ENCODE measurements around the gene HLA-G. TPM values are rescaled to one million over a fixed set of nuclear protein-coding genes. Genes with fewer than 3 reads are reported as not detected.

HLA-G gene
- total RNA-seq, 1 experiment from 2014 or later, result not detected

DNA sequence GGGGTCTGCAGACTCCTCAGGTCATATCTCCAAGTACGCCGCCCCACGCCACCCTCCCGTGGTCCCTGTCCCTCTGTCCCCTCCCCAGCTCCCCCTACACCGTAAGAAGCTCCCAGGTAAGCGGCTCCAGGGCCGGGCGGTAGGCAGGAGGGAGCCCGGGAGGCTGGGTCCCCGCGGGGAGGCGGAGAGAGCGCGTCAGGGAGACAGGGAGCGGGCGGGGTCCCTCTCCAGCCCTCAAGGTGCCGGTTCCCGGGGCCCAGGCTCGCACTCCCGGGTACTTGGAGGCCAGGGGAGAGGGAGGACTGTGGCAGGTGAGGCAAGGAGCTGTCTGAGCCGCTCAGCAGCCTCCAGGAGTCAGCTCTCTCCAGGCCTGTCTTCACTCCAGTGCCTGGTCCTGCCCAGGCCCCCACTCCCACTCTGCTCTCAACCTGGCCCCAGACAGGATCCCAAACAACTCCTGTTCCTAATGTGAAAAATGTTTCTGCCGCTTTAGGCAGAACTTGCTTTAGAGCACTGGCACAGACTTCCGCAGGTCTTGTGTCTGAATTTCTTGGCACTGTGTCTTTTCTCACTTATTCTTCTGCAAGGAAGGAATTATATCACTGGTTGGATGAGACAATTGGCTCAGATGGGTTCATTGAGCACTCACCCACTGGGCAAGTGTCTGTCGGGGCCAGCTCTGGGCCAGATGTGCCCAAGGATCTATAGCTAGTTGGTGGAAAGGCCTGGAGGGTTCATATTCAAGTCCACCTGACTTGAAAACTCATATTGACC, 36.6 kb downstream of the HLA-G start:
- ChIA-PET RAD21 (ENCODE audit: low non-redundant PET in 1 of 2, low total read pairs in 2 of 2, uncharacterized antibody in 2 of 2, unreplicated experiment in 2 of 2) (no interaction called here), CTCF (no interaction called here), POLR2A (no interaction called here)
- H3K27ac ChIP-seq (ENCODE audit: low read depth, low read length), result no peak overlapping the region
- no peaks in the 10 kb centered on the region for H3K79me2 ChIP-seq (ENCODE audit: insufficient read depth, low read length)
- no peak overlapping the region for H2AFZ ChIP-seq (ENCODE audit: low read depth, low read length, poor library complexity, severe bottlenecking)
- H3K4me1 ChIP-seq (ENCODE audit: control insufficient read depth in 1 of 2, insufficient read depth in 2 of 2, low read length in 2 of 2), result no peaks in the 10 kb centered on the region
- TF ChIP-seq, protein P1, sequence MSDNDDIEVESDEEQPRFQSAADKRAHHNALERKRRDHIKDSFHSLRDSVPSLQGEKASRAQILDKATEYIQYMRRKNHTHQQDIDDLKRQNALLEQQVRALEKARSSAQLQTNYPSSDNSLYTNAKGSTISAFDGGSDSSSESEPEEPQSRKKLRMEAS (IDR thresholded peaks at IDR 0.05), result no peak
- no peaks in the 10 kb centered on the region for H3K27me3 ChIP-seq (ENCODE audit: insufficient read depth, low read length)
- DNase-seq (ENCODE audit: low read depth, low spot score) (no peak), ATAC-seq (no peak)
- no peaks in the 10 kb centered on the region for H4K20me1 ChIP-seq (ENCODE audit: insufficient read depth)
- no TSS peak for BruUV-seq (replicated peaks)
- H3K36me3 ChIP-seq (ENCODE audit: control insufficient read depth in 1 of 2, insufficient read depth in 2 of 2, low read length in 2 of 2), result no peaks in the 10 kb centered on the region
- no peaks in the 10 kb centered on the region for H3K9me2 ChIP-seq (ENCODE audit: insufficient read depth)
- intact Hi-C loops (cut with micrococcal nuclease), result no loop called here
- H3K4me3 ChIP-seq (replicated peaks in 1 of 2; ENCODE audit: low read depth in 1 of 2, low read length in 2 of 2), result no peak overlapping the region
- H3K4me2 ChIP-seq (ENCODE audit: low read length), result no peak overlapping the region
- no peak overlapping the region for H3K9ac ChIP-seq (ENCODE audit: low read length)
- H3K9me3 ChIP-seq (ENCODE audit: control insufficient read depth in 1 of 2, insufficient read depth in 1 of 2, low read depth in 1 of 2, low read length in 2 of 2), result no peaks in the 10 kb centered on the region

GRCh38 chr6:29865631-29866030, 38.0 kb downstream of the HLA-G start:
- ChIA-PET CTCF (no interaction called here), RAD21 (ENCODE audit: low non-redundant PET in 1 of 2, low total read pairs in 2 of 2, uncharacterized antibody in 2 of 2, unreplicated experiment in 2 of 2) (no interaction called here), POLR2A (no interaction called here)
- Histone ChIP-seq H4K20me1 (ENCODE audit: insufficient read depth) (no peaks in the 10 kb centered on the region), H3K27me3 (ENCODE audit: insufficient read depth, low read length) (no peaks in the 10 kb centered on the region), H2AFZ (ENCODE audit: low read depth, low read length, poor library complexity, severe bottlenecking) (no peak overlapping the region), H3K4me3 (replicated peaks in 1 of 2; ENCODE audit: low read depth in 1 of 2, low read length in 2 of 2) (no peak overlapping the region), H3K9ac (ENCODE audit: low read length) (no peak overlapping the region), H3K36me3 (ENCODE audit: control insufficient read depth in 1 of 2, insufficient read depth in 2 of 2, low read length in 2 of 2) (no peaks in the 10 kb centered on the region), H3K4me2 (ENCODE audit: low read length) (no peak overlapping the region), H3K27ac (ENCODE audit: low read depth, low read length) (no peak overlapping the region), H3K4me1 (ENCODE audit: control insufficient read depth in 1 of 2, insufficient read depth in 2 of 2, low read length in 2 of 2) (no peaks in the 10 kb centered on the region), H3K9me2 (ENCODE audit: insufficient read depth) (no peaks in the 10 kb centered on the region), H3K9me3 (ENCODE audit: control insufficient read depth in 1 of 2, insufficient read depth in 1 of 2, low read depth in 1 of 2, low read length in 2 of 2) (no peaks in the 10 kb centered on the region), H3K79me2 (ENCODE audit: insufficient read depth, low read length) (no peaks in the 10 kb centered on the region)
- no peak for TF ChIP-seq ZNF274 (IDR thresholded peaks at IDR 0.05; ENCODE audit: low read depth, low read length)
- TF ChIP-seq, protein P2, sequence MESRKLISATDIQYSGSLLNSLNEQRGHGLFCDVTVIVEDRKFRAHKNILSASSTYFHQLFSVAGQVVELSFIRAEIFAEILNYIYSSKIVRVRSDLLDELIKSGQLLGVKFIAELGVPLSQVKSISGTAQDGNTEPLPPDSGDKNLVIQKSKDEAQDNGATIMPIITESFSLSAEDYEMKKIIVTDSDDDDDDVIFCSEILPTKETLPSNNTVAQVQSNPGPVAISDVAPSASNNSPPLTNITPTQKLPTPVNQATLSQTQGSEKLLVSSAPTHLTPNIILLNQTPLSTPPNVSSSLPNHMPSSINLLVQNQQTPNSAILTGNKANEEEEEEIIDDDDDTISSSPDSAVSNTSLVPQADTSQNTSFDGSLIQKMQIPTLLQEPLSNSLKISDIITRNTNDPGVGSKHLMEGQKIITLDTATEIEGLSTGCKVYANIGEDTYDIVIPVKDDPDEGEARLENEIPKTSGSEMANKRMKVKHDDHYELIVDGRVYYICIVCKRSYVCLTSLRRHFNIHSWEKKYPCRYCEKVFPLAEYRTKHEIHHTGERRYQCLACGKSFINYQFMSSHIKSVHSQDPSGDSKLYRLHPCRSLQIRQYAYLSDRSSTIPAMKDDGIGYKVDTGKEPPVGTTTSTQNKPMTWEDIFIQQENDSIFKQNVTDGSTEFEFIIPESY (IDR thresholded peaks at IDR 0.05; ENCODE audit: extremely low read depth, insufficient replicate concordance, low read length), result no peak
- no peak for TF ChIP-seq SRF (IDR thresholded peaks at IDR 0.05; ENCODE audit: low read depth)
- no peak for TF ChIP-seq ZFX (IDR thresholded peaks at IDR 0.05)
- TF ChIP-seq ELF1 (IDR thresholded peaks at IDR 0.05; ENCODE audit: borderline replicate concordance, low read depth), result no peak
- no peak for TF ChIP-seq CEBPB (IDR thresholded peaks at IDR 0.05; ENCODE audit: low read depth)
- TF ChIP-seq EZH2phosphoT487 (IDR thresholded peaks at IDR 0.05; ENCODE audit: borderline replicate concordance), result no peak
- TF ChIP-seq, protein P3, sequence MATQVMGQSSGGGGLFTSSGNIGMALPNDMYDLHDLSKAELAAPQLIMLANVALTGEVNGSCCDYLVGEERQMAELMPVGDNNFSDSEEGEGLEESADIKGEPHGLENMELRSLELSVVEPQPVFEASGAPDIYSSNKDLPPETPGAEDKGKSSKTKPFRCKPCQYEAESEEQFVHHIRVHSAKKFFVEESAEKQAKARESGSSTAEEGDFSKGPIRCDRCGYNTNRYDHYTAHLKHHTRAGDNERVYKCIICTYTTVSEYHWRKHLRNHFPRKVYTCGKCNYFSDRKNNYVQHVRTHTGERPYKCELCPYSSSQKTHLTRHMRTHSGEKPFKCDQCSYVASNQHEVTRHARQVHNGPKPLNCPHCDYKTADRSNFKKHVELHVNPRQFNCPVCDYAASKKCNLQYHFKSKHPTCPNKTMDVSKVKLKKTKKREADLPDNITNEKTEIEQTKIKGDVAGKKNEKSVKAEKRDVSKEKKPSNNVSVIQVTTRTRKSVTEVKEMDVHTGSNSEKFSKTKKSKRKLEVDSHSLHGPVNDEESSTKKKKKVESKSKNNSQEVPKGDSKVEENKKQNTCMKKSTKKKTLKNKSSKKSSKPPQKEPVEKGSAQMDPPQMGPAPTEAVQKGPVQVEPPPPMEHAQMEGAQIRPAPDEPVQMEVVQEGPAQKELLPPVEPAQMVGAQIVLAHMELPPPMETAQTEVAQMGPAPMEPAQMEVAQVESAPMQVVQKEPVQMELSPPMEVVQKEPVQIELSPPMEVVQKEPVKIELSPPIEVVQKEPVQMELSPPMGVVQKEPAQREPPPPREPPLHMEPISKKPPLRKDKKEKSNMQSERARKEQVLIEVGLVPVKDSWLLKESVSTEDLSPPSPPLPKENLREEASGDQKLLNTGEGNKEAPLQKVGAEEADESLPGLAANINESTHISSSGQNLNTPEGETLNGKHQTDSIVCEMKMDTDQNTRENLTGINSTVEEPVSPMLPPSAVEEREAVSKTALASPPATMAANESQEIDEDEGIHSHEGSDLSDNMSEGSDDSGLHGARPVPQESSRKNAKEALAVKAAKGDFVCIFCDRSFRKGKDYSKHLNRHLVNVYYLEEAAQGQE (IDR thresholded peaks at IDR 0.05; ENCODE audit: low read depth), result no peak
- no peak for TF ChIP-seq POLR2AphosphoS5 (IDR thresholded peaks at IDR 0.05; ENCODE audit: low read depth, low read length)
- TF ChIP-seq CTCF (IDR thresholded peaks at IDR 0.05 in 2 of 3, conservative IDR thresholded peaks at IDR 0.05 in 1 of 3; ENCODE audit: borderline replicate concordance in 1 of 3, insufficient read depth in 1 of 3, low read depth in 2 of 3, low read length in 2 of 3), result no peak
- no peak for TF ChIP-seq POLR2A (IDR thresholded peaks at IDR 0.05; ENCODE audit: borderline replicate concordance, extremely low read depth, insufficient read depth, insufficient read length)
- ATAC-seq (no peak), DNase-seq (ENCODE audit: low read depth, low spot score) (no peak)
- intact Hi-C loops (cut with micrococcal nuclease), result no loop called here
- BruUV-seq (replicated peaks), result no TSS peak

Data from HCT116 (cell line).